GM12878 (cell line): ENCODE measurements around the gene PTPRN2. TPM values are rescaled to one million over a fixed set of nuclear protein-coding genes. Genes with fewer than 3 reads are reported as not detected.

ENCODE experiments used
- ATAC-seq: fragments of 200-7000 bp; cut with Tn5 transposase; 3 replicates; pipeline ENCODE4 v1.9.1; 2020; ENCODE audit warnings: mild to moderate bottlenecking, moderate library complexity
- BruUV-seq: library from RNA; stranded (reverse); fragments of 400-500 nt; replicated peaks from 2 replicates; lab custom pipeline; 2021; lab: Mats Ljungman, UMichigan
- CTCF ChIA-PET: fragments of 300-600 bp; sonication (Branson Sonifier 250); formaldehyde crosslinking; extraction: SDS; loops from one replicate; lab custom pipeline; 2021; ENCODE audit warnings: inconsistent platforms; lab: Yijun Ruan, JAX
- POLR2A ChIA-PET: fragments of 350-600 bp; formaldehyde crosslinking; extraction: SDS; loops from one replicate; lab custom pipeline; 2021; ENCODE audit warnings: inconsistent platforms; lab: Charles Lee
- RAD21 ChIA-PET: fragments of 300-600 bp; sonication (Branson Sonifier 250); formaldehyde crosslinking; loops from one replicate; lab custom pipeline; 2023; ENCODE audit warnings: antibody characterized with exemption; ENCODE audit not compliant: unreplicated experiment; lab: Charles Lee
- SMC1A ChIA-PET: fragments of 300-600 bp; sonication (Branson Sonifier 250); formaldehyde crosslinking; loops from one replicate; lab custom pipeline; 2023; ENCODE audit not compliant: unreplicated experiment, uncharacterized antibody; lab: Charles Lee
- DNase-seq: peaks from one replicate; pipeline ENCODE4 v3.0.0-alpha.2; 2011; ENCODE audit warnings: low read depth, low spot score
- FAIRE-seq: peaks from 3 replicates; lab custom pipeline; 2011; peaks lifted over from hg19 to GRCh38; lab: Jason Lieb, UNC
- H2AFZ ChIP-seq: 2 replicates; pipeline ENCODE4 v1.6.0; 2011; ENCODE audit warnings: low read depth, low read length, control low read depth; ENCODE audit not compliant: control insufficient read depth
- H3K27ac ChIP-seq: 2 replicates; pipeline ENCODE4 v1.5.1; 2011; ENCODE audit warnings: control low read depth; ENCODE audit not compliant: control insufficient read depth, insufficient read depth
- H3K27me3 ChIP-seq, 2 experiments: replicated peaks in 1 of 2; 2 replicates each; pipeline versions ENCODE4 v1.6.0 to v1.6.1; 2011; ENCODE audit warnings: low read length in 1 of 2; ENCODE audit not compliant: control insufficient read depth in 2 of 2, insufficient read depth in 2 of 2
- H3K36me3 ChIP-seq, 2 experiments: 2 replicates each; pipeline ENCODE4 v1.5.1; 2011; ENCODE audit warnings: low read length in 1 of 2; ENCODE audit not compliant: control insufficient read depth in 2 of 2, insufficient read depth in 2 of 2
- H3K4me1 ChIP-seq: 2 replicates; pipeline ENCODE4 v1.6.1; 2011; ENCODE audit warnings: mild to moderate bottlenecking, low read length, moderate library complexity, mixed read lengths; ENCODE audit not compliant: control insufficient read depth, insufficient read depth
- H3K4me2 ChIP-seq: 2 replicates; pipeline ENCODE4 v1.6.0; 2011; ENCODE audit warnings: control low read depth; ENCODE audit not compliant: control insufficient read depth, insufficient read depth
- H3K4me3 ChIP-seq: fragments of 200-600 bp; sonication (generic); 2 replicates; pipeline ENCODE4 v1.5.1; 2016
- H3K79me2 ChIP-seq: 2 replicates; pipeline ENCODE4 v1.6.0; 2011; ENCODE audit warnings: low read length; ENCODE audit not compliant: control insufficient read depth, insufficient read depth
- H3K9ac ChIP-seq: 2 replicates; pipeline ENCODE4 v1.8.0; 2011; ENCODE audit warnings: low read length, control low read depth, mixed read lengths; ENCODE audit not compliant: control insufficient read depth, insufficient read depth
- H3K9me3 ChIP-seq: replicated peaks from 3 replicates; pipeline ENCODE4 v1.5.1; 2011; ENCODE audit warnings: mild to moderate bottlenecking, low read length; ENCODE audit not compliant: control insufficient read depth, insufficient read depth
- H4K20me1 ChIP-seq: 2 replicates; pipeline ENCODE4 v1.6.0; 2011; ENCODE audit not compliant: control insufficient read depth, insufficient read depth
- CREM ChIP-seq: IDR thresholded peaks from 2 replicates; pipeline ENCODE4 v1.6.1; 2014; ENCODE audit warnings: antibody characterized with exemption, low read depth
- MXI1 ChIP-seq: fragments of 150-350 bp; IDR thresholded peaks from 2 replicates; pipeline ENCODE4 v1.6.1; 2011; ENCODE audit warnings: low read depth, mild to moderate bottlenecking, inconsistent platforms, low read length, improper control_type of control experiment
- POLR2AphosphoS5 ChIP-seq: IDR thresholded peaks from 2 replicates; pipeline ENCODE4 v1.6.1; 2011; ENCODE audit warnings: mild to moderate bottlenecking, low read length, inconsistent platforms
- SIX5 ChIP-seq: IDR thresholded peaks from 2 replicates; pipeline ENCODE4 v1.6.1; 2011; ENCODE audit warnings: mild to moderate bottlenecking, low read depth, low read length, moderate library complexity; ENCODE audit not compliant: severe bottlenecking
- WGBS: methylation state at CpG from one replicate; pipeline ENCODE4 v1.1.6; 2016; ENCODE audit warnings: low lambda C conversion rate; ENCODE audit not compliant: insufficient replicate concordance, insufficient coverage; ENCODE audit errors: missing lambda C conversion rate; 5-methylcytosine and 5-hydroxymethylcytosine counted together
- in situ Hi-C: fragments of 300-500 bp; cut with MboI; formaldehyde crosslinking; loops from 9 replicates; pipeline ENCODE4 v1.14.3; 2018; ENCODE audit warnings: mixed read lengths
- intact Hi-C: fragments of 100-400 bp; cut with micrococcal nuclease; formaldehyde crosslinking; loops from one replicate; pipeline ENCODE4 v1.14.2; 2022; ENCODE audit not compliant: unreplicated experiment
- polyA plus RNA-seq, 11 experiments: library from polyadenylated mRNA; depleted of rRNA in 4 of 11; unstranded in 6 of 11; stranded (reverse) in 5 of 11; fragments of >200 nt; fragmentation: Nextera tagmentation in 4 of 11; fragmentation: Illumina TruSeq in 1 of 11; extraction: Ambion mirVana in 4 of 11; extraction: Trizol in 1 of 11; gene quantifications; 1 replicate in 1 of 11; 2 replicates in 10 of 11; pipeline versions ENCODE4 v1.2.1 to v1.2.3, GENCODE V29; 2011 to 2016; ENCODE audit warnings: inconsistent platforms in 2 of 11, missing spikeins in 2 of 11, low read depth in 1 of 11
- total RNA-seq, 4 experiments: library from RNA; depleted of rRNA in 3 of 4; stranded (reverse); fragments of >200 nt in 3 of 4; fragmentation: Illumina TruSeq in 1 of 4; extraction: Trizol in 1 of 4; gene quantifications; 2 replicates each; pipeline versions ENCODE4 v1.2.1 to v1.2.3, GENCODE V29; 2013 to 2021
- TF ChIP-seq, protein P1 (sequence below): IDR thresholded peaks from 2 replicates; pipeline ENCODE4 v1.6.1; 2012; ENCODE audit warnings: low read length, inconsistent platforms
- TF ChIP-seq, protein P2 (sequence below): IDR thresholded peaks from 2 replicates; pipeline ENCODE4 v1.6.1; 2011; ENCODE audit warnings: low read depth, low read length, improper control_type of control experiment, borderline replicate concordance
- TF ChIP-seq, protein P3 (sequence below): IDR thresholded peaks from 2 replicates; pipeline ENCODE4 v1.6.1; 2012; ENCODE audit warnings: low read depth, low read length, improper control_type of control experiment
- TF ChIP-seq, protein P4 (sequence below): fragments of 150-350 bp; IDR thresholded peaks from 2 replicates; pipeline ENCODE4 v1.6.1; 2016; ENCODE audit warnings: low read depth, low read length

PTPRN2 gene
- total and polyA plus RNA-seq, 10 of the 15 experiments (the other 5 are each of a cell fraction or from before 2014, with no cell fraction given), result 5.4 TPM; not detected in 9

DNA sequence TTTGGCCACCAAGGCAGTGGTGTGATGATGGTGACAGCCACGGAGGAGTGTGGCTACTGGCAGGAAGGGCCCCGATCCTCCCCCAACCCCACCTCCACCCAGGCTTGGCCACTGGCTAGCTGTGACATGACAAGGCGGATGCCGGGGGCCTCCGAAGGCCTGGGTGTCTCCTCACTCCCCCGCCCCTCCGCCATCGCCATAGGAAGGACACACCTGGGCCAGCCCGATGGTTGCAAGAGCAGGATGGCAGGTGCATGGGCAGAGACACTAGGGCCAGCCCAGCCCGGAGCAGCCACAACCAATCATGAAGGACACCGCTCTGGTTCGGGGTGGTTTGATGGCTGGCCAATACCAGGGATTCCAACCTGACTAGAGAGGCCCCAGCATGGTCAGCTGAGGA is 81.0 kb downstream of the PTPRN2 start:
- RAD21 ChIA-PET, result no interaction called here
- POLR2A ChIA-PET, result no interaction called here
- no TSS peak for BruUV-seq
- H3K27ac ChIP-seq, result no peak overlapping the region
- intact Hi-C loops, result no loop called here
- H3K9me3 ChIP-seq, result peaks cover 2% of the 10 kb centered on the region; the same call in 2 of the 3 replicates
- H2AFZ ChIP-seq, result no peak overlapping the region
- H3K4me2 ChIP-seq, result no peak overlapping the region
- ATAC-seq, result no peak
- H3K4me1 ChIP-seq, result no peaks in the 10 kb centered on the region
- CTCF ChIA-PET, result no interaction called here
- TF ChIP-seq, protein P1, sequence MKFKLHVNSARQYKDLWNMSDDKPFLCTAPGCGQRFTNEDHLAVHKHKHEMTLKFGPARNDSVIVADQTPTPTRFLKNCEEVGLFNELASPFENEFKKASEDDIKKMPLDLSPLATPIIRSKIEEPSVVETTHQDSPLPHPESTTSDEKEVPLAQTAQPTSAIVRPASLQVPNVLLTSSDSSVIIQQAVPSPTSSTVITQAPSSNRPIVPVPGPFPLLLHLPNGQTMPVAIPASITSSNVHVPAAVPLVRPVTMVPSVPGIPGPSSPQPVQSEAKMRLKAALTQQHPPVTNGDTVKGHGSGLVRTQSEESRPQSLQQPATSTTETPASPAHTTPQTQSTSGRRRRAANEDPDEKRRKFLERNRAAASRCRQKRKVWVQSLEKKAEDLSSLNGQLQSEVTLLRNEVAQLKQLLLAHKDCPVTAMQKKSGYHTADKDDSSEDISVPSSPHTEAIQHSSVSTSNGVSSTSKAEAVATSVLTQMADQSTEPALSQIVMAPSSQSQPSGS, result no peak
- TF ChIP-seq, protein P2, sequence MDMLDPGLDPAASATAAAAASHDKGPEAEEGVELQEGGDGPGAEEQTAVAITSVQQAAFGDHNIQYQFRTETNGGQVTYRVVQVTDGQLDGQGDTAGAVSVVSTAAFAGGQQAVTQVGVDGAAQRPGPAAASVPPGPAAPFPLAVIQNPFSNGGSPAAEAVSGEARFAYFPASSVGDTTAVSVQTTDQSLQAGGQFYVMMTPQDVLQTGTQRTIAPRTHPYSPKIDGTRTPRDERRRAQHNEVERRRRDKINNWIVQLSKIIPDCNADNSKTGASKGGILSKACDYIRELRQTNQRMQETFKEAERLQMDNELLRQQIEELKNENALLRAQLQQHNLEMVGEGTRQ, result no peak
- TF ChIP-seq, protein P3, sequence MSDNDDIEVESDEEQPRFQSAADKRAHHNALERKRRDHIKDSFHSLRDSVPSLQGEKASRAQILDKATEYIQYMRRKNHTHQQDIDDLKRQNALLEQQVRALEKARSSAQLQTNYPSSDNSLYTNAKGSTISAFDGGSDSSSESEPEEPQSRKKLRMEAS, result no peak
- TF ChIP-seq, protein P4, sequence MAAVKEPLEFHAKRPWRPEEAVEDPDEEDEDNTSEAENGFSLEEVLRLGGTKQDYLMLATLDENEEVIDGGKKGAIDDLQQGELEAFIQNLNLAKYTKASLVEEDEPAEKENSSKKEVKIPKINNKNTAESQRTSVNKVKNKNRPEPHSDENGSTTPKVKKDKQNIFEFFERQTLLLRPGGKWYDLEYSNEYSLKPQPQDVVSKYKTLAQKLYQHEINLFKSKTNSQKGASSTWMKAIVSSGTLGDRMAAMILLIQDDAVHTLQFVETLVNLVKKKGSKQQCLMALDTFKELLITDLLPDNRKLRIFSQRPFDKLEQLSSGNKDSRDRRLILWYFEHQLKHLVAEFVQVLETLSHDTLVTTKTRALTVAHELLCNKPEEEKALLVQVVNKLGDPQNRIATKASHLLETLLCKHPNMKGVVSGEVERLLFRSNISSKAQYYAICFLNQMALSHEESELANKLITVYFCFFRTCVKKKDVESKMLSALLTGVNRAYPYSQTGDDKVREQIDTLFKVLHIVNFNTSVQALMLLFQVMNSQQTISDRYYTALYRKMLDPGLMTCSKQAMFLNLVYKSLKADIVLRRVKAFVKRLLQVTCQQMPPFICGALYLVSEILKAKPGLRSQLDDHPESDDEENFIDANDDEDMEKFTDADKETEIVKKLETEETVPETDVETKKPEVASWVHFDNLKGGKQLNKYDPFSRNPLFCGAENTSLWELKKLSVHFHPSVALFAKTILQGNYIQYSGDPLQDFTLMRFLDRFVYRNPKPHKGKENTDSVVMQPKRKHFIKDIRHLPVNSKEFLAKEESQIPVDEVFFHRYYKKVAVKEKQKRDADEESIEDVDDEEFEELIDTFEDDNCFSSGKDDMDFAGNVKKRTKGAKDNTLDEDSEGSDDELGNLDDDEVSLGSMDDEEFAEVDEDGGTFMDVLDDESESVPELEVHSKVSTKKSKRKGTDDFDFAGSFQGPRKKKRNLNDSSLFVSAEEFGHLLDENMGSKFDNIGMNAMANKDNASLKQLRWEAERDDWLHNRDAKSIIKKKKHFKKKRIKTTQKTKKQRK, result no peak
- TF ChIP-seq SIX5 (no peak), POLR2AphosphoS5 (no peak), MXI1 (no peak), CREM (no peak)
- TF ChIP-seq, all 136 proteins: peak for 0
- no peaks in the 10 kb centered on the region for H4K20me1 ChIP-seq
- SMC1A ChIA-PET, result no interaction called here
- H3K79me2 ChIP-seq, result no peaks in the 10 kb centered on the region
- no peak overlapping the region for H3K9ac ChIP-seq
- WGBS, result 76% methylated on average over 12 of the region's 12 CpGs
- no peak for DNase-seq
- no peaks in the 10 kb centered on the region for H3K36me3 ChIP-seq
- FAIRE-seq, result no peak
- no peaks in the 10 kb centered on the region for H3K27me3 ChIP-seq
- H3K4me3 ChIP-seq, result no peak overlapping the region
- in situ Hi-C loops, result no loop called here
